ACHN (cell line): Measurements from ENCODE around the gene PKN1.

ENCODE experiments used
- DNase-seq: peaks from one replicate; pipeline ENCODE4 v3.0.0-alpha.2; 2015
- in situ Hi-C: cut with HindIII; loops from 2 replicates; pipeline ENCODE4 v1.10.0; 2017; ENCODE audit warnings: low sequenced_read_pairs, low pct_ligation_motif_present, low pct_unique_long_range_greater_than_20kb

The PKN1 gene

GRCh38 chr19:14475251-14476073 is 42.4 kb downstream of the PKN1 start, which contains the start of gene PTGER1:
Gene PTGER1, minus strand, starts transcription at chr19:14475354. Its CDS starts 1,034 bp downstream, at chr19:14474320.
- peak; percentile 41 for DNase-seq
- in situ Hi-C loops: no loop called here

GRCh38 chr19:14476327-14476672 is 43.2 kb downstream of the PKN1 start:
- in situ Hi-C loops: no loop called here
- DNase-seq: no peak

GRCh38 chr19:14476673-14477401 is 43.7 kb downstream of the PKN1 start:
- peak; percentile 72 for DNase-seq
- in situ Hi-C loops: no loop called here

- no peak for DNase-seq
- in situ Hi-C loops: no loop called here
Observed at GRCh38 chr19:14477418-14478112, 44.5 kb downstream of the PKN1 start.

- in situ Hi-C loops: no loop called here
- DNase-seq: no peak
Observed at GRCh38 chr19:14478113-14478545, 45.0 kb downstream of the PKN1 start.

GRCh38 chr19:14479309-14479974 is 46.3 kb downstream of the PKN1 start:
- in situ Hi-C loops: no loop called here

GRCh38 chr19:14479975-14480699 is 47.0 kb downstream of the PKN1 start:
- in situ Hi-C loops: no loop called here
- peak; percentile 32 for DNase-seq

More at GRCh38 chr19:14479309-14479974, 46.3 kb downstream of the PKN1 start:
- DNase-seq: no peak

- peak; percentile 32 for DNase-seq
Observed at GRCh38 chr19:14480700-14481079, 47.6 kb downstream of the PKN1 start.

DNA sequence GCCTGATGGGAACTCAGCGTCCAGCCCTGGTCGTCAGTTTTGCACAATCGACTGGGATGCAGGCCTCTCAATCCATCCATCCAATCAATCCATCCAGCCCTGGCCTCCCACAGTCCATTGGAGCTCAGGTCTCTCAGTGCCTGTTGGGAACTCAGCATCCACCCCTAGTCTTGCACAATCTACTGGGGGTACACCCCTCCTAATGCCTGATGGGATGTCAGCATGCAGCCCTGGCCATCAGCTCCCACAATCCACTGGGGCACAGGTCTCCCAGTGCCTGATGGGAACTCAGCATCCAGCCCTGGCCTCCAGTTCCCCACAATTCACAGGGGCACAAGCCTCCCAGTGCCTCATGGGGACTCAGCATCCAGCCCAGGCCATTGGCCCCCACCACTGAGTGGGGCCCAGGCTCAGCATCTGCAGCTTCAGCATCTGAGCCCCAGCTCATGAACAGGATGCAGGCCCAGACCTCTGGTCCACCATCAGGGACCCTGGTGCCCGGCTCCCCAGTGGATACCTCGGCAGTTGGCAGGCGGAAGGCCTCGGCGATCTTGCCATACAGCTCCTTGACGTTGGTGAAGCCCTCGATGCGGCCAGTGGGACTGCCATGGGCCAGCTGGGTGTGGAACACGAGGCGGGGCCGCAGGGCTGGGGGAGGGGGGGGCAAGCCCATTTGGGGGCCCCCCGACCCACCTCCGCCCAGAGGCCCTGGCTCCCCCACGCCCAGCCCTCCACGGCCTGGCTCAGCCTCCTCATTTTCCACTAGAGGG is 49.3 kb downstream of the PKN1 start:
- DNase-seq: no peak
- in situ Hi-C loops: no loop called here

More at GRCh38 chr19:14480700-14481079, 47.6 kb downstream of the PKN1 start:
- in situ Hi-C loops: no loop called here

DNA sequence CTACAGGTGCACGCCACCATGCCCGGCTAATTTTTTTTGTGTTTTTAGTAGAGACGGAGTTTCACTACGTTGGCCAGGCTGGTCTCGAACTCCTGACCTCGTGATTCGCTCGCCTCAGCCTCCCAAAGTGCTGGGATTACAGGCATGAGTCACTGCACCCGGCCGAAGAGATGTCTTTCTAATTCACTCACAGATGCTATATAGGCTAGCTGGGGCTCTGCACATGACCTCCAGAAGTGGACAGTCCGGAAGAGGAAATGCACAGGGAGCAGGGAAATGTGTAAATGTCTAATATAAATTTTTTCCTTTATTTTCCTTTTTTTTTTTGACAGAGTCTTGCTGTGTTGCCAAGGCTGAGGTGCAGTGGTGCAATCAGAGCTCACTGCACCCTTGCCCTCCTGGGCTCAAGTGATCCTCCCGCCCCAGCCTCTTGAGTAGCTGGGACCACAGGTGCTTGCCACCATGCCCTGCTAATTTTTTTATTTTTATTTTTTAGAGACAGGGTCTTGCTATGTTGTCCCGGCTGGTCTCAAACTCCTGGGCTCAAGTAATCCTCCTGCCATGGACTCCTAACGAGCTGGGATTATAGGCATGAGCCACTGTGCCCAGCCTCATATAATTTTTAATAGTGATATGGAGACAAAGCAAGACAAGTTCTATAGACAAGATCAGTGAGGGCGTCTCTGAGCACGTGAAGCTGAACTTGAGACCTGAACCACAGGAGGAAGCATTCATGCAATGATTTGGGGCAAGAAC is 54.4 kb downstream of the PKN1 start:
- DNase-seq: no peak
- in situ Hi-C loops: no loop called here

DNA sequence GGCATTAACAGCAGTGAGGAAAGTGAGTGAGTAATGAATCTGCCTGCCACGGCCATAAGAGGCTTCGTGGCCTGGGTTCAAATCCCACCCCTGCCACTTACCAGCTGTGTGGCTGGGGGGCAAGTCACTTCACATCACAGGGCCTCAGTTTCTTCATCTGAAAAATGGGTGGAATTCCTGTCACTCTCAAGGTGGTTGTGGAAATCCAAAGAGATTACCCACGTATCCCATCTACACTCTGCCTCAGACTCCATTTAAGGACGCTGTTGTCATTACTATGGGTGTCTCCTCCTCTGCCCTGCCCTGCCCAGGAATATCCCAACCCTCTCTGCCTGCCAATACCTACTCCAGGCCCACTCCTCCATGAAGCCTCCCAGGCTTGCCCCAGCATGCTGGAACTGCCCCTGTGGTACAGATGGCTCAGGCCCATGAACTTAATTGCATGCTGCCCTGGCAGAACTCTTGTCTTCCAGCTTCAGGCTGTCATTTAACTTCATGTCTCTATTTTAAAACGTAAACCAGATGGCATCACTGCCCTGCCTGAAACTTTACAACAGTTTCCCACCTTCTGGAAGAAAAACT is 59.7 kb downstream of the PKN1 start:
- DNase-seq: no peak
- in situ Hi-C loops: no loop called here

DNA sequence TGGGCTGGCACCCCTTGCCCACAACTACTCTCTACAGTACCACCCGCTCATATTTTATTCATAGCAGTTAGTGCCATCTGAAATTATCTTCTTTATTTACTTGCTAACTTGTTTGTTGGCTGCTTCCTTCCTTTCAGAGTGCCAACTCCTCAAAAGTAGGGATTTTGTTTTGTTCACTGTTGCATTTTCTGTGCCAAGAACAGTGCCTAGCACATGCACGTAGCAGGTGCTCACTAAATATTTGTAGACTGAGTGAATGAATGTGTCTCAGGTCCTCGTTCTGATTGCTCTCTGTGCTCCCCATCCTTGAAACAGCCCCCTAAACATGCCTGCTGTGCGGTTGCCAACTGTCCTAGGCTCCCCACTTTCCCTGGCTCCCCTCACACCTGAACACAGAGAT is 61.3 kb downstream of the PKN1 start:
- no peak for DNase-seq
- in situ Hi-C loops: no loop called here

DNA sequence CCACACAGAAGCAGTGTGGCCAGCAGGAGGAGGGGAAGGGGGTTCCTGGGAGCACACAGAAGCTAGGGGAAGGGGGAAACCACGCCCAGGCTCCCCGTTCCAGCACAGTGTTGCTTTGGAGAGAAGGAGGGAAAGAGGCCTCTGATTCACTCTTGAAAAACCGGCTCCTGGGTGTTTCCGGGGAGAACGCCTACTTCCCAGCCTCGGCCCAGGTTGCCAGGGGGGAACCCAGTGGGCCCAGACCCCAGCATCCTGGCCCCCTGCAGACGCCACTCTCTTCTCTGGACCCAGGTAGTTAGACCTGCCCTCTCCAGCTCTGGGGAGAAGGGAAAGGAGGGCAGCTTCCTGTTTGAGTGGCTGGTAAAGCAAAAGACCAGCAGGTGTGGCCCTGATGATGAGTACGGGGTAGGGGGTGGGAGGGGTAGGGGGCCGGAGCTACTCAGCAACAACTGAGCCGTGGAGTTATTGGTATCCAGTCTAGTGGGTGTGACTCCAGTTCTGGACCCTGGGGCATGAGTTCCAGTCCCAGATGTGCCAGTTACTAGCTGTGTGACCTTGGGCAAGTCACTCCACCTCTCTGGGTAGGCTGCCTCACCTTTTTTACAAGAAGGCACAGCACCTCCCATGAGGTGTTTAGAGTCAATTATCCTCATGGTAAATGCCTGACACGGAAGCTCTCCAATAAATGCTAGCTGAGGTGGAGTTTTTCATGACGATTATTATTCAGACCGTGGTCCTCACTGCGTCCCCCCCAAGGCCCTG is 62.0 kb downstream of the PKN1 start:
- no peak for DNase-seq
- in situ Hi-C loops: no loop called here

GRCh38 chr19:14495672-14496028 is 62.5 kb downstream of the PKN1 start:
- no peak for DNase-seq
- in situ Hi-C loops: no loop called here

DNA sequence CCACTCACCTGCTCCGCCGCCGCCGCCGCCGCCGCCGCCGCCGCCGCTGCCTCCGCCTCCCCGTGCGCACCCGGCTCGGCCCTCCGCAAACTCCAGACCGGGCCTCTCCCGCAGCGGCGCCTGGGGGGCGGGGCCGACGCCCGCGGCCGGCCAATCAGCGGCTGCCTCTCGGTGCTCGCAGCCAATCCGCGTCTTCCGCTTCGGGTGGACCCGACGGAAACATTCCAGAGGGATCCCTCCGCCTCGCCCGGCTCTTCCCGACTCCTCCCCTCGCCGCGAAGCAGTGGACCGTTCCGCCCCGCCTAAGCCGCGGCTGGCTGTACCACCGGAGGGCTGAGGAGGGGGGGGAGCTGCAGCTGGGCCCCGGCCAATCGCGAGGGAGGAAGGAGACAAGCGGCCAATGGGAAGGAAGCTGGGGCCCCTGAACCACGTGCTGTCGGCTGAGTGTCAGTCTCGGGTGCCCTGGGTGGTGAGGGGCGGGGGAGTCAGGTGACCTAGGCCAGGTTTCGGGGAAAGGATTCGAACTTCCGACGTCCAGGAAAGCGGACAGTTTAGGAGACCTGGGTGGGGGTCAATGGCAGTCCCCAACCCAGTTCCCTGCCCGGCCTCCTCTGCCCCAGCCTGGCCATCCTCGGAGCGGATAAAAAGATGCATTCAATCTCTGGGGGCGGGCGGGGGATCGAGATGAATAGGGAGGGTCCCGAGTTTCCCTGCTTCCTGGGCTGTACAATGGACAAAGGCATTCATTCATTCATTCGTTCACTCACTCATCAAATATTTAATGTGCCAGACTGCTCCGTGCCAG is 63.1 kb downstream of the PKN1 start, which contains the start of gene GIPC1:
TSS of gene GIPC1 (minus strand) at position 99 of the 805 bp plus-strand sequence. CDS start 13,151 bp downstream, outside the sequence.
- in situ Hi-C loops: no loop called here
- DNase-seq: peak; percentile 96
